ENCODE data around the gene BRD9.
"Not testable (repeated sequence)": the region's sequence is repeated elsewhere in the genome, so short reads cannot be mapped to it uniquely, and the experiment has no call there.

BRD9 gene

GRCh38 chr5:922436-923280 is 30.1 kb upstream of the BRD9 start:
- no peak for DNase-seq

DNA sequence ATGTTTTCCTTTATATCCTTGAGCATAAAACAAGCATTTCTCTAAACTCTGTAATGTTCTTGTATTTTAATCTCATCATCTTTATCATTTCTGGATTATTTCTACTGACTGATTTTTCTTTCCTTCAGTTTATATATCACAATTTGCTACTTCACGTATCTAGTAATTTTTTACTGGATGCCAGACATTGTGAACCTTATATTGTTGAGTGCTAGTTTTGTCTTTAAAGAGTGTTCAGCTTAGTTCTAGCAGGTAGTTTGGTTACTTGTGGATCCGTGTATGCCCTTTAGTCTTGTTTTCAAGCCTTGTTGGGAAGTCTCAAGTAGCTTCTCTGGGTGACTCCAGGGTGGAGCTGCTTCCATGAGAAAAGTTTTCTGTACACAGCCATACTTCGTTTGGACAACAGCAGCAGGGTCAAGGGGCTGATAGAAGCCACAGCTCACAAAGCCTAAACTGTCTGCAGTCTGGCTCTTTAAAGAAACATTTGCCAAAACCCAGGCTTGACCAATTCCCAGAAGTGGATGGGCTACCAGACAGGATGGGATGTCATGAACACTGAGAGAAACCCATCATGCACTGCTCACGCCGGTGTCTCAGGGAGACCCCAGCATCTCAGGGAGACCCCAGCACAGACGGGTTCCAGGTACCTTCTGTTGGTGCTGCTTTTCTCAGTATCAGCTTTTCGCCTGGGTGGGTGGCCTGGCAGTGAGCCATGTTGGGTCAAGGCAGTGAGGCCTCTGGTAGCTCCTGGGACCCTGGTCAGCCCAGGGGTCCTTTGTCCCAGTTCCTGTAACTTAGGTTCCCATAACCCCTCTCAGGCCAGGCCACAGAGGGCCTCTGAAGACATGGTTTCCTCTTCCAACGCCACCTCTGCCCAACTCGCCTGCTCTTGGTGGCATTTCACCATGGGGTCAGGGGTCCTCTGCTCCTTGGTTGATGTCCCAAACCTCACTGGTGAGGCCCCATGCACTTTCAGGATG is 29.1 kb upstream of the BRD9 start:
- no peak for DNase-seq

- no peak for DNase-seq
Measured at GRCh38 chr5:920321-920720, 27.7 kb upstream of the BRD9 start.

DNA sequence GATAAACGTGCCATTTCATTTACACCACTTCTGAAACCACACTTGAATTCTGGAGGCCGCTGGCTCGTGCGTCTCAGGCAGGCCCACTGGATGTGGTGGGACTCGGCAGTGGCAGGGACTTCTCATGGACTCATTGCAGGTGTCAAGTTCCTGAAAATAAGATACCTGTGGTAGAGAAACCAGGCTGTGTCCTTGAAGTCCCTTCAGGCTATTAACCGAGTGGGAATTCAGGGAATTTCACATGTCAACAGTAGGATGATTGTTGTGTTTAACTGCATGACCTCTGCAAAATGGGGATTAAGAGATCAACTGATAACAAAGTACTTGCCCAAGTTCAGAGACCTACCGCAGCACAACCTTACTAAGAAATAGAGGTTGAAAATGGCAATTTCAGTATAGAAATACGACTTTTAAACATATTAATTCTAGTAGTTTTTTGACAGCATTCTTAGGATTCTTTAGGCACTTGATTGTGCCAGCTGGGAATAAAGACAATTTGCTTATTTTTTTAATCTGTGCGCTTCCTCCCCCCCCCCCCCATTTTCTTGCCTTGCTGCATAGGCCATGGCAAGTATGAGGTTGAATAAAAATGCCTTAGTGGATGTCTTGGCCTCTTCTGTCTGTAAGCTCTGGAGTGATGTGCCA is 26.9 kb upstream of the BRD9 start:
- no peak for DNase-seq

DNA sequence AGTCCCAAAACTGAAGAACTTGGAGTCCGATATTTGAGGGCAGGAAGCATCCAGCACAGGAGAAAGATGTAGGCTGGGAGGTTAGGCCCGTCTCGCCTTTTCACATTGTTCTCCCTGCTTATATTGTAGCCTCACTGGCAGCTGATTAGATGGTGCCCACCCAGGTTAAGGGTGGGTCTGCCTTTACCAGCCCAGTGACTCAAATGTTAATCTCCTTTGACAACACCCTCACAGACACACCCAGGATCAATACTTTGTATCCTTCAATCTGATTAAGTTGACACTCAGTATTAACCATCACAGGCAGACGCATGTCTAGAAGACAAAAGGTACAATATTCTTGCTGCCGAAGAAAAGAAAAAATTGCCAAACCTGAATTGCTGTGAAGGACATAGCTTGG is 26.1 kb upstream of the BRD9 start:
- not testable (repeated sequence) for DNase-seq

DNA sequence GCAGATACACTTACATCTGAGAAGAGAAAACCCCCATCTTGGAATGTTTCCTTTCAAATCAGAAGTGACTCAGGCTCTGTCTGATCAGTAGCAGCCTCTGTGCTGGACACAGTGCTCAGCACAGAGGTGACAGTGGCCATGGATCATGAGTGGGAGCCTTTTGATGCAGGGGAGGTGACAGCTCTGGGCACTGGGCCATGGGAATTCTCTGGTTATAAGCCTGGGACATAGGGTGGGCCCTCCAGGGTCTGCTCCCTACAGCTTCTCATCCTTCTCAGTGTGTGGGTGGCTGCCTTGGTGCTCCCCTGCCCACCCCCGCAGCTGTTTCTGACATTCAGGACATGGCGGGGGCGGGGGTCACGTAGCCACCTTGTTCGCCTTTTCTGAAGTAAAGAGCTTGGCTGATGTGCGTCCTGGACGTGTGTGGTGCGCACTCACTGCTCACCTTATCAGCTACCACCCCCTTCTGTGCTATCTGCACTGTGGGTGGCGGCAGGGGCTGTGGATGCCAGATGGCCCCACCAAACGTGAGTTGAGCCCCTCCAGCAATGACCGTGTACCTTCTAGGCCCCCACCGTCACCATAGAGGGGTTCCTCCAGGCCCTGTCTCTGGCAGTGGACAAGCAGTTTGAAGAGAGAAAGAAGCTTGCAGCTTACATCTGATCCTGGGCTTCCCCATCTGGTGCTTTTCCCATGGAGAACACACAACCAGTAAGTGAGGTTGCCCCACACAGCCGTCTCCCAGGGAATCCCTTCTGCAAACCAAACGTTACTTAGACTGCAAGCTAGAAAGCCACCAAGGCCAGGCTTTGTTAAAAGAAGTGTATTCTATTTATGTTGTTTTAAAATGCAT is 24.1 kb upstream of the BRD9 start:
- no peak for DNase-seq

DNA sequence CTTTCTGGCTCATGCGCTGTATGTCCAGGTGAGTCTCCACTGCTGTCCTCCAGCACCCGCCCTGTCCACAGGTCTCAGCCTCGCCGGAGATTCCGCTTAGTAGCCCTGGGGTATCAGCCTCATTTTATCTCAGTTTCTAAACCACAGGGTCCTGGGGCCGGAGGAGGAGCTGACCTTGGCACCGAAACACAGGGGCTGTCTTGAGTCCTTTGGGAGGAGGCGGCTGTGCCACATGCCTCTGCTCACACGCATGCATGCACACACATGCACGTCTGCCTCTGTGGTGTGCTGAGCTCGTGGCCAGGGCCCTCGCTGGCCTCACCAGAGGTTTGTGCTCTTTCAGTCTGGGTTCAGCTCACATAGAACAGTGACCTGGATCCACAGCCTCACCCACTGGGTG is 23.3 kb upstream of the BRD9 start:
- no peak for DNase-seq

- not testable (repeated sequence) for DNase-seq
Measured at GRCh38 chr5:915346-915745, 22.7 kb upstream of the BRD9 start.

DNA sequence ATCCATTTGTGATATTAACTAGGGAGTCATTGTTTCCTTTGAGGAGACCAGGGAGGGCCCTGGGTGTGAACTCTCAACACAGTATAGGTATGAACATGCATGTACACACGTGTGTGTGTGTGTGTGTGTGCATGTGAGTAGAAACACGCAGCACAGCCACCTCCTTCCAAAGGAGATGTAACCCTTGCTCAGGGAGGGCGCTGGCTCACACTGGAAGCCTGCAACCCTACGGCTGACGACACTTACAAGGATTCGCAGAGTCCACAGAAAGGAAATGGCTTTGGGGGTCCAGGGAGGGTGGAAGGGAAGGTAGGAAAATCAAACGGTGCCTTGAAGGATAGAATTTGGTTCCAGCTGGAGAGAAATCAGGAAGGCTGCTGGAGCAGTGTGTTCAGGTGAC is 22.0 kb upstream of the BRD9 start:
- DNase-seq, result no peak

DNA sequence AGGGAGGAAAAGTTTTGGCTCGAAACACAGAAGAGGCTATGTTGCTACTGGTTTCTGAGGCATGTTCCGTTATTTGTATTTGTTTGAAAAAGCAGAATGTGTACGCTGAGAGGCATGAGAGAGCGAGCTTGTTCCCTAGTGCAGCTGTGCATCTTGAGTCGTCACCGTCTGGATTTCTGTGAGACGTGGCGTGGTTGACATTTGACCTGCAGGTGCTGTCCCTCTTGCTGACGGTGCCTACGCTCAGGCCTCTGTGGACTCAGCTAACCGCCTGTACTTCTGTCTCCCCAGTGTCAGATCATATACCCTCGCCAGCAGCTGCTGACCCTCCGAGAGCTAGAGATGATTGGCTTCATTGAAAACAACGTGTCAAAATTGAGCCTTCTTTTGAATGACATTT is 21.6 kb upstream of the BRD9 start:
- DNase-seq, result no peak

- no peak for DNase-seq
Measured at GRCh38 chr5:912280-913091, 19.9 kb upstream of the BRD9 start.

DNA sequence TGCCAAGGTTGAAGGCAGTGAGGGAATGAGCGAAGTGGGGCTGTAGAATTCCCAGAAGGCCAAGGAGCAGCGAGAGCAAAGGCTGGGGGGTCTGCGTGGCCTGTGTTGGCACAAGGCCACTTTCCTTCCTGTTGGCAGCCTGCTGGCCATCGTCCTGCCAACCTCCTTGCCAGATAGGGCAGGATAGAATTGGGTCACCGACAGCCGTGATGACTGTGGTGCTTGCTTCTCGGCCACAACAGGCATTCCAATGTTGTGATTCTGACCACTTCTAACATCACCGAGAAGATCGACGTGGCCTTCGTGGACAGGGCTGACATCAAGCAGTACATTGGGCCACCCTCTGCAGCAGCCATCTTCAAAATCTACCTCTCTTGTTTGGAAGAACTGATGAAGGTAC is 19.0 kb upstream of the BRD9 start:
- DNase-seq, result no peak

- no peak for DNase-seq
Measured at GRCh38 chr5:910769-911160, 18.2 kb upstream of the BRD9 start.

GRCh38 chr5:909994-910768 is 17.6 kb upstream of the BRD9 start:
- no peak for DNase-seq

DNA sequence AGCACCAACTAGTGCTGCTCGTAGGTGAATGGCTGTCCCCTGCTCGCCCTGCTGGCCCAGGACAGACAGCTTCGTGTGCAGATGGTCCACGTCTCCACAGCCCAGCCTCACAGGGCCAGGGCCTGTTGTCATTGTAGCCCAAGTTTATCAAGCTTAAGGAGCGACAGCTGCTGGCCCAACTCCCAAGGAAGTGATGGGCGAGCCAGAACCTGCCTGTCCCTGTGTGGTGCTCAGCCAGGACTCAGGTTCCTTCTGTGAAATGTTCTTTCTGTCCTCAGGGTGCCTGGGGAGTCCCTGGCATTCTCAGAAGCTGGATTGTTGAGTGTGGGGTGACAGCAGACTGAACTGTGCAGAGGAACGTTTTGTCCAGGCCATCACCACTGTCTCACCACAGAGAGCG is 16.5 kb upstream of the BRD9 start:
- DNase-seq, result no peak

DNA sequence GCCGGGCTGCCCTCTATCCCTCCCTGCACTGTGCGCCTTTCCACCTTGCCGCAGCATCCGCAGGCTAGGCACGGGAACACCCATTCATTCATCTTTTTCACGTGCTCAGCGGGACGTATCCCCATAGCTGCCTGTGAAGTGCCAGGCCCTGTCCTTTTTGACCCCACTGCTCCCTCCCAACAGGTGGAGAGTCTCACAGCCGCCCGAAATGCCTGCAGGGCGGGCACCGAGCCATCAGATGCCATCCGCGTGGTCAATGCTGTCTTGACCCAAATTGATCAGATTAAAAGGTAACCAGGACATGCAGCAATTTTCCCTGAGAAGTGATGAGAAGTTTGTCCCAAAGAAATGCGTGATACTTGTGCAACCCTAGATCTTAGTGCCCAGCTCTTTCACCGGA is 15.6 kb upstream of the BRD9 start:
- DNase-seq, result no peak

DNA sequence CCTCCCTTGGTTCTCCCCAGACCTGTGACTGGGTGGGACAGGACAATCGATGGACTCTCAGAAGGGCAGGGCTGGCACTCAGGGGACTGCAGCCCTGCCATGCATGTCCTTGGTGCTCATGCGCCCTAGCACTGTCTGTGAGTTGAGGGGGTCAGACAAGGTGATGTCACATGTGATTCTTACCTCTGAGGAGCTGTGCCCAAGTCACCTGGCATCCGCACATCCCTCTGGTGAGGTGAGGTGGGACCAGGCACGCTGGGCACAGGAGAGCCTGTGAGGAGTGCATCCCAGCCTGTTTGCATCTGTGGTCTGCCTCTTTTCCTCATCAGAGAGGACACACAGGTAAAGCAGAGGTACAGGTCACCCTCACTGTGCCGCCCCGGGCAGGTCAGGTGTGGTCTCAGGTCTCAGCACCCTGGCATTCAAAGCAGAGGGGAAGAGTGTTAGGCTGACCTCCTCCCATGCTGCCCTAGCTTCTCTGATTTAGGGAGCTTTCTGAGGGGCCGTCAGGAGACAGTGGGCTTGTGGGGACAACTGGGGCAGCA is 14.8 kb upstream of the BRD9 start:
- DNase-seq, result no peak

DNA sequence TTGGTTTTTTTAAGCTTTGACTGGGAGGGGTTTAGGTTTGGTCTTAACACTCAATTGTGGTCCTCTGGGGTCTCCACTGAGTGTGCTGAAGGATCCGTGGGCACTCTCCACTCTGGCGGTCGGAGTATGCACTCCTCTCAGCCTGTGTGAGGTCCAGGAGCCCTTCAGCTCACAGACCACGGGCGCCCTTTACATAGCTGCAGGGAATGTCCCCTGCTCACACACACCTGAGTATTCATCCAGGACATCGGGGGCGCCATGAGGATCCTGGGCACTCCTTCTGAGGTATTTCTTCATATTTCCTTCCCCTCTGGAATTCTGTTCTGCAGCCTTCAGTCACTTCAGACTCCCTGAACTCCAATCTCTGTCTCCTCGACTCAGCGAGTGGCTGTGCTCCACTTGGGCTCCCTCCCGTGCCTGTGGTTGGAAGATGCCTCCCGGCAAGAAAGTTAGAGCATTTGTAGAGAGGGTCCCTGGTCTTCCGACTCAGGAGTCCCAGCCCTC is 12.6 kb upstream of the BRD9 start:
- no peak for DNase-seq

DNA sequence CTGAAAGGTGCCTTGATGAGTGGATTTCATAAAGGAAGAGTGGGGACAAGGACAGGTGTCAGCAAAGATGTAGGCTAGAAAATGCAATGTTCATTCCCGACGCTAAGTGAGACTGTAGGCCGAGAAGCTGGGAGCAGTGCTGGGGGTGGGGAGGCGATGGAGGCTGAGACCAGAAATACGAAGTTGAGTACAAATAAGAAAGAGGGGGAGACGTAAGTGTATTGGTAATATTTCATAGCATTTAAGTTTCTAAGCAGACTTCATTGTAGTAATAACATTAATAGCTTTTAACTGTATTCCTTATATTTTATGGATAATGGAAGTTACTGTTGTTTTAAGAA is 11.1 kb upstream of the BRD9 start:
- DNase-seq, result no peak
